Fibroblast of lung (primary cell): Measurements from ENCODE around the gene SLC16A10. TPM values are rescaled to one million over a fixed set of nuclear protein-coding genes. Genes with fewer than 3 reads are reported as not detected.
A peak's percentile ranks its signal among the peaks of the same experiment; 100 is the strongest.

Source experiments
- DNase-seq, 2 donors: peaks; one replicate each; pipeline versions ENCODE4 v3.0.0 to v3.0.0-alpha.2; 2010; ENCODE audit warnings: low read depth in 2 of 2
- H2AFZ ChIP-seq: 2 replicates; pipeline ENCODE4 v1.5.1; 2012; ENCODE audit warnings: low read length, control low read depth, inconsistent platforms
- H3K27ac ChIP-seq: 2 replicates; pipeline ENCODE4 v1.5.1; 2011; ENCODE audit warnings: low read length, control low read depth; ENCODE audit not compliant: insufficient read depth
- H3K27me3 ChIP-seq: 2 replicates; pipeline ENCODE4 v1.5.1; 2011; ENCODE audit warnings: mild to moderate bottlenecking, low read length; ENCODE audit not compliant: control insufficient read depth, insufficient read depth
- H3K36me3 ChIP-seq: 2 replicates; pipeline ENCODE4 v1.5.1; 2011; ENCODE audit warnings: low read length; ENCODE audit not compliant: control insufficient read depth, insufficient read depth
- H3K4me1 ChIP-seq: 2 replicates; pipeline ENCODE4 v1.5.1; 2011; ENCODE audit warnings: low read length; ENCODE audit not compliant: control insufficient read depth, insufficient read depth; ENCODE audit errors: extremely low read depth
- H3K4me2 ChIP-seq: 2 replicates; pipeline ENCODE4 v1.5.1; 2011; ENCODE audit warnings: low read length, control low read depth; ENCODE audit not compliant: insufficient read depth; ENCODE audit errors: extremely low read depth
- H3K4me3 ChIP-seq, 4 experiments: fragments of 200-600 bp in 1 of 4; sonication (generic) in 1 of 4; replicated peaks in 1 of 4; 2 replicates each; pipeline ENCODE4 v1.5.1; 2011 to 2016; ENCODE audit warnings: low read length in 4 of 4, low read depth in 3 of 4, mild to moderate bottlenecking in 3 of 4, control low read depth in 2 of 4, inconsistent platforms in 1 of 4, mixed read lengths in 1 of 4; ENCODE audit not compliant: insufficient read depth in 1 of 4; ENCODE audit errors: control extremely low read depth in 1 of 4
- H3K79me2 ChIP-seq: 2 replicates; pipeline ENCODE4 v1.5.1; 2012; ENCODE audit warnings: mild to moderate bottlenecking, low read length, inconsistent platforms; ENCODE audit not compliant: control insufficient read depth, insufficient read depth
- H3K9ac ChIP-seq: 2 replicates; pipeline ENCODE4 v1.5.1; 2011; ENCODE audit warnings: mild to moderate bottlenecking, low read length, control low read depth; ENCODE audit not compliant: insufficient read depth
- H3K9me3 ChIP-seq: 2 replicates; pipeline ENCODE4 v1.5.1; 2012; ENCODE audit warnings: low read depth, low read length; ENCODE audit not compliant: control insufficient read depth, insufficient read depth
- H4K20me1 ChIP-seq: 2 replicates; pipeline ENCODE4 v1.5.1; 2011; ENCODE audit warnings: low read length; ENCODE audit not compliant: control insufficient read depth, insufficient read depth; ENCODE audit errors: extremely low read depth
- EZH2 ChIP-seq: IDR thresholded peaks from 2 replicates; pipeline ENCODE4 v1.5.1; 2012; ENCODE audit warnings: low read length, control low read depth, mild to moderate bottlenecking; ENCODE audit errors: missing control alignments
- polyA plus RNA-seq, 2 donors: library from polyadenylated mRNA; depleted of rRNA in 1 of 2; stranded (reverse) in 1 of 2; unstranded in 1 of 2; fragments of >200 nt; gene quantifications; 2 replicates each; pipeline ENCODE4 v1.2.1, GENCODE V29; 2011 to 2012; ENCODE audit warnings: missing spikeins in 1 of 2
- total RNA-seq: library from RNA; depleted of rRNA; stranded (reverse); fragments of >200 nt; gene quantifications from 2 replicates; pipeline ENCODE4 v1.2.1, GENCODE V29; 2014
- TF ChIP-seq, protein P1 (sequence below), 2 donors: IDR thresholded peaks in 1 of 2; conservative IDR thresholded peaks in 1 of 2; 1 replicate in 1 of 2; 2 replicates in 1 of 2; pipeline ENCODE4 v1.5.1; 2011 to 2012; ENCODE audit warnings: low read length in 2 of 2, control low read depth in 1 of 2, inconsistent platforms in 1 of 2, low read depth in 1 of 2, mild to moderate bottlenecking in 1 of 2

The SLC16A10 gene
- total and polyA plus RNA-seq, 2 donors (not counting 1 experiment from before 2014, with no cell fraction given) = not detected

DNA sequence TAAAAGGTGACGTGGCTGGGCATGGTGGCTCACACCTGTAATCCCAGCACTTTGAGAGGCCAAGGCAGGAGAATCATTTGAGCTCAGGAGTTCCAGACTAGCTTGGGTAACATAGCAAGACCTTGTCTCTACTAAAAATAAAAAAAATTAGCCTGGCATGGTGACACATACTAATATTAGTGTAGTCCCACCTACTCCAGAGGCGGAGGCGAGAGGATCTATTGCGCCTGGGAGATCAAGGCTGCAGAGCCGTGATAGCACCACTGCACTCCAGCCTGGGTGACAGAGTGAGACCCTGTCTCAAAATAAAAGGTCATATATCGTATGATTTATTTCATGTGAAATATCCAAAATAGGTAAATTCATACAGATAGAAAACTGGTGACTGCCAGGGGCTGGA lies 132.5 kb downstream of the SLC16A10 start:
- DNase-seq = no peak
- Histone ChIP-seq H4K20me1 (no peaks in the 10 kb centered on the region), H3K4me3 (no peak overlapping the region), H3K79me2 (no peaks in the 10 kb centered on the region), H2AFZ (no peak overlapping the region), H3K9ac (no peak overlapping the region), H3K27me3 (no peaks in the 10 kb centered on the region), H3K9me3 (no peaks in the 10 kb centered on the region), H3K36me3 (no peaks in the 10 kb centered on the region), H3K4me1 (no peaks in the 10 kb centered on the region), H3K4me2 (no peak overlapping the region), H3K27ac (no peak overlapping the region)
- no peak for TF ChIP-seq EZH2
- TF ChIP-seq, protein P1, sequence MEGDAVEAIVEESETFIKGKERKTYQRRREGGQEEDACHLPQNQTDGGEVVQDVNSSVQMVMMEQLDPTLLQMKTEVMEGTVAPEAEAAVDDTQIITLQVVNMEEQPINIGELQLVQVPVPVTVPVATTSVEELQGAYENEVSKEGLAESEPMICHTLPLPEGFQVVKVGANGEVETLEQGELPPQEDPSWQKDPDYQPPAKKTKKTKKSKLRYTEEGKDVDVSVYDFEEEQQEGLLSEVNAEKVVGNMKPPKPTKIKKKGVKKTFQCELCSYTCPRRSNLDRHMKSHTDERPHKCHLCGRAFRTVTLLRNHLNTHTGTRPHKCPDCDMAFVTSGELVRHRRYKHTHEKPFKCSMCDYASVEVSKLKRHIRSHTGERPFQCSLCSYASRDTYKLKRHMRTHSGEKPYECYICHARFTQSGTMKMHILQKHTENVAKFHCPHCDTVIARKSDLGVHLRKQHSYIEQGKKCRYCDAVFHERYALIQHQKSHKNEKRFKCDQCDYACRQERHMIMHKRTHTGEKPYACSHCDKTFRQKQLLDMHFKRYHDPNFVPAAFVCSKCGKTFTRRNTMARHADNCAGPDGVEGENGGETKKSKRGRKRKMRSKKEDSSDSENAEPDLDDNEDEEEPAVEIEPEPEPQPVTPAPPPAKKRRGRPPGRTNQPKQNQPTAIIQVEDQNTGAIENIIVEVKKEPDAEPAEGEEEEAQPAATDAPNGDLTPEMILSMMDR (conservative IDR thresholded peaks at IDR 0.05 in 1 of 2, IDR thresholded peaks at IDR 0.05 in 1 of 2; ENCODE audit: low read depth in 1 of 2, low read length in 2 of 2) = no peak

GRCh38 chr6:111220383-111221031 lies 133.2 kb downstream of the SLC16A10 start:
- no peaks in the 10 kb centered on the region for H3K4me1 ChIP-seq
- no peak for DNase-seq

DNA sequence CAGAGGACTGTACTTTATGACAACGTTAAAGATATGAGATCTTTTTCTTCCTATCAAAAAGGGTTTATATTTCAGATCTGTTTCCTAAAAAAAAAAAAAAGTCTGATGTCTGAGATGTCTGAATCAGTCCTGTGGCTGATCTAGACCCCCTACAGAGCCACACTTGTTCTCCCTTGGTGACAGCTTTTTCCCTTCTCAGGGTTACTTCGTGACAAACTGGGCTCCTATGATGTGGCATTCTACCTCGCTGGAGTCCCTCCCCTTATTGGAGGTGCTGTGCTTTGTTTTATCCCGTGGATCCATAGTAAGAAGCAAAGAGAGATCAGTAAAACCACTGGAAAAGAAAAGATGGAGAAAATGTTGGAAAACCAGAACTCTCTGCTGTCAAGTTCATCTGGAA lies 134.5 kb downstream of the SLC16A10 start:
- H3K4me1 ChIP-seq = no peaks in the 10 kb centered on the region
- no peak overlapping the region for H3K27ac ChIP-seq
- no peak overlapping the region for H3K4me2 ChIP-seq
- no peaks in the 10 kb centered on the region for H3K9me3 ChIP-seq
- no peaks in the 10 kb centered on the region for H3K27me3 ChIP-seq
- H3K9ac ChIP-seq = no peak overlapping the region
- no peak overlapping the region for H3K4me3 ChIP-seq
- no peaks in the 10 kb centered on the region for H3K79me2 ChIP-seq
- no peak for DNase-seq
- peak overlapping the region; percentile 10 for H2AFZ ChIP-seq
- no peaks in the 10 kb centered on the region for H3K36me3 ChIP-seq
- no peak for TF ChIP-seq EZH2
- TF ChIP-seq, protein P1 (conservative IDR thresholded peaks at IDR 0.05 in 1 of 2, IDR thresholded peaks at IDR 0.05 in 1 of 2; ENCODE audit: low read depth in 1 of 2, low read length in 2 of 2) = no peak
- H4K20me1 ChIP-seq = no peaks in the 10 kb centered on the region

More at GRCh38 chr6:111220383-111221031, 133.2 kb downstream of the SLC16A10 start:
- Histone ChIP-seq H3K4me2 (no peak overlapping the region), H3K27ac (no peak overlapping the region), H2AFZ (no peak overlapping the region), H3K79me2 (no peaks in the 10 kb centered on the region), H3K9me3 (no peaks in the 10 kb centered on the region), H4K20me1 (no peaks in the 10 kb centered on the region), H3K36me3 (no peaks in the 10 kb centered on the region), H3K9ac (no peak overlapping the region), H3K4me3 (no peak overlapping the region), H3K27me3 (no peaks in the 10 kb centered on the region)
- TF ChIP-seq EZH2 = no peak
- TF ChIP-seq, protein P1 (conservative IDR thresholded peaks at IDR 0.05 in 1 of 2, IDR thresholded peaks at IDR 0.05 in 1 of 2; ENCODE audit: low read depth in 1 of 2, low read length in 2 of 2) = no peak
